HG02938 (cell line): ENCODE data around the gene COASY.
"Not testable (repeated sequence)": the region's sequence is repeated elsewhere in the genome, so short reads cannot be mapped to it uniquely, and the experiment has no call there.

Experiments used
- ATAC-seq: cut with Tn5 transposase; IDR thresholded peaks from one replicate; pipeline ENCODE4 v1.9.1; 2021; ENCODE audit warnings: mild to moderate bottlenecking, moderate library complexity; ENCODE audit not compliant: unreplicated experiment

The COASY gene

GRCh38 chr17:42531455-42532354 lies 30.2 kb upstream of the COASY start:
- ATAC-seq: no peak

GRCh38 chr17:42535155-42536047 lies 26.5 kb upstream of the COASY start:
- ATAC-seq: no peak

DNA sequence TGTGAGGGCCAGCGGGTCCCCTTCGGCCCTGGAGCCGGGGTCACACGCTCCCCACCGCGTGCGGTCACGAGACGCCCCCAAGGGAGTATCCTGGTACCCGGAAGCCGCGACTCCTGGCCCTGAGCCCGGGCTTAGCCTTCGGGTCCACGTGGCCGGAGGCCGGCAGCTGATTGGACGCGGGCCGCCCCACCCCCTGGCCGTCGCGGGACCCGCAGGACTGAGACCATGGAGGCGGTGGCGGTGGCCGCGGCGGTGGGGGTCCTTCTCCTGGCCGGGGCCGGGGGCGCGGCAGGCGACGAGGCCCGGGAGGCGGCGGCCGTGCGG lies 25.9 kb upstream of the COASY start, which contains the start of gene NAGLU:
NAGLU (plus strand) TSS at position 194 of the 324 bp plus-strand sequence; CDS start at position 226, 32 bp downstream.
- peak; percentile 70 for ATAC-seq

DNA sequence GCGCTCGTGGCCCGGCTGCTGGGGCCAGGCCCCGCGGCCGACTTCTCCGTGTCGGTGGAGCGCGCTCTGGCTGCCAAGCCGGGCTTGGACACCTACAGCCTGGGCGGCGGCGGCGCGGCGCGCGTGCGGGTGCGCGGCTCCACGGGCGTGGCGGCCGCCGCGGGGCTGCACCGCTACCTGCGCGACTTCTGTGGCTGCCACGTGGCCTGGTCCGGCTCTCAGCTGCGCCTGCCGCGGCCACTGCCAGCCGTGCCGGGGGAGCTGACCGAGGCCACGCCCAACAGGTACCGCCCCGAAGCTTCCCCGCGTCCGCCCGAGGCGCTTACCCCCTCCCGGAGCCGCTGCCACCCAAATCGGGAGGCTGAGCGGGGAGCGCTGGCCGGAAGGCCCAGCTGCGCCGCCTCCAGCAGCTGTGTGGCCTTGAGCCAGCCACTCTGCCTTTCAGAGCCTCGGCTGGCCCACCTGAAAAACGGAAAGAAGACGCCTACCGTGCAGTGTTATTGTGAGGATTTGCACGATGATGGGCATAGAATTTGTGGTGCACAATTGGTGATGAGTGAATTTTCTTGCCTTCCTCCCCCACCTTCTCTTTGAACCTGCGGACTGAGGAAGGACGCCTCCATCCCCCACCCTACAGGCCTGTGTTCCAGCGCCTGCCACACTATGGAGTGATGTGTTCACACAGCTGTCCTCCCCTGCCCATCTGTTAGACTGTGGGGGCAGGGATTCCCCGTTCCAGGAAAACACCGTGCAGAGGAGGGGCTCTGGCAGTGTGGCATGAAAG lies 25.4 kb upstream of the COASY start:
- peak; percentile 63 for ATAC-seq

GRCh38 chr17:42537156-42537805 lies 24.7 kb upstream of the COASY start:
- ATAC-seq: no peak

DNA sequence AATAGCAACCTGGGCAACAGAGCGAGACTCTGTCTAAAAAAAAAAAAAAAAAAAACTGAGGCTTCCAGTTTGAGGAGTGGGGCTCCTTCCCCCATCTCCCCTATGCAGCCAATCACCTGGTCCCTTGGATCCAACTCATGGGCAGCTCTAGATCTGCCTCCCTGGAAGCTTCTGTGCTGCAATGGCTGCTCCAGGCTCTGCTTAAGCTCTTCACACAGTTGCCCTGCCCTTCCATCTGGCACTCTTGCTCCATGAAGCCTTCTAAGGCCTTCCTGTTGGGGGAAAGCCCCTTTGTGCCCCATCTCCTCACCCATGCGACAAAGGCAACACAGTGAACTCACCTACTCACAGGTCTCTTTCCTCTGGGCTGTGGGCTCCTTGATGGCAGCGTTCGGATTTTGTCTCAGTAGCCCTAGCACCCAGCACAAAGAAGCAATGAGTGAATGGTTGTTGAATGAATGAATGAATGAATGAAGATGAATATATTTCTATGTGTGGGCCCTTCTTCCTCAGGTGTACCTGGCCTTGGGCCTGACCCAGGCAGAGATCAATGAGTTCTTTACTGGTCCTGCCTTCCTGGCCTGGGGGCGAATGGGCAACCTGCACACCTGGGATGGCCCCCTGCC lies 24.0 kb upstream of the COASY start:
- no peak for ATAC-seq

GRCh38 chr17:42538482-42538881 lies 23.5 kb upstream of the COASY start:
- no peak for ATAC-seq

GRCh38 chr17:42540558-42540957 lies 21.4 kb upstream of the COASY start:
- ATAC-seq: not testable (repeated sequence)

- no peak for ATAC-seq
Observed at GRCh38 chr17:42541041-42541833, 20.7 kb upstream of the COASY start.

- ATAC-seq: no peak
Observed at GRCh38 chr17:42543190-42544079, 18.5 kb upstream of the COASY start.

DNA sequence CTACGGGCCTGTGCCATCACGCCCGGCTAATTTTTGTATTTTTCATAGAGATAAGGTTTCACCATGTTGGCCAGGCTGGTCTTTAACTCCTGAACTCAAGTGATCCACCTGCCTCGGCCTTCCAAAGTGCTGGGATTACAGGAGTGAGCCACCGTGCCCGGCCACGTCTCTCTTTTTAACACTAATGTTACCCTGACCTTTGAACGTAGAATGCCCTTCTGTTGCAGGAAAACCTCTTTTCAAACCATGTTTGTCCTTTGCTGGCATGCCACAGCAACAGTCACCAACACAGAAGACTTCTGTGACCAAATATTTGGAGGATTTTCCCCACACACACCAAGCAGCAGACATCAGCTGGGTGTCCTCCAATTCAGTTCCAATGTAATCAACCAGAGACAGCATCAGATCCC lies 17.1 kb upstream of the COASY start:
- no peak for ATAC-seq

DNA sequence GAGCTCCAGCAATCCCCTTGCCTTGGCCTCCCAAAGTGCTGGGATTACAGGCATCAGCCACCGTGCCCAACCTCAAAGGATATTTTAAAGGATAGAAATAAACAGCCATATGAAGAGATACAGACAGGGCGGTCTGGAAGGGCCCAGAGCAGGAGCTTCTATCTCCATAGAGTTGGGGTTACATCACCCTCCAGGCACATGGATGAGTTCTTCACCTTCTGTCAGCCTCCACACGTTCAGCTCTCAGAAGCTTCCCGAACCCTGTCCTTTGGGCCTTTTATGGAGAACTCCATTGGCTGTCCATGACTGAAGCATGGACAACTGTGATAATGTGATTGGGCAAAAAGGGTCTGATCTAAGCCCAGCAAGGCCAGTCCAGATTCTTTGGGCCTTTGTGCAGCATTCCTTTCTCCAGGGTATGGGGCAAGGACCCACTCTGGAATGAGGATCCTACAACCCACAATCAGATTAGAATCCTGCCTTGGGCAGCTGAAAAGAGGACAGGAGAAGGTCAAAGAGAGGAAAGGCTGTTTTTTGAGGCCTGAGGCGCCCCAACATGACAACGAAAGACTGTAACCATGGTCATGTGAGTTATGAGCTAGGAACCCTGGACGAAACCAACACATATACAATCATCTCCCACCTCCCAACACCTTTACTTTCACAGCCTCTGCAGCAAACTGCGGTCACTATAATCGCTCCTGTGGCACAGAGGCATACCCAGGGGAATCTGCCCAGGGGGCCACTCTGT lies 16.0 kb upstream of the COASY start:
- ATAC-seq: not testable (repeated sequence)

DNA sequence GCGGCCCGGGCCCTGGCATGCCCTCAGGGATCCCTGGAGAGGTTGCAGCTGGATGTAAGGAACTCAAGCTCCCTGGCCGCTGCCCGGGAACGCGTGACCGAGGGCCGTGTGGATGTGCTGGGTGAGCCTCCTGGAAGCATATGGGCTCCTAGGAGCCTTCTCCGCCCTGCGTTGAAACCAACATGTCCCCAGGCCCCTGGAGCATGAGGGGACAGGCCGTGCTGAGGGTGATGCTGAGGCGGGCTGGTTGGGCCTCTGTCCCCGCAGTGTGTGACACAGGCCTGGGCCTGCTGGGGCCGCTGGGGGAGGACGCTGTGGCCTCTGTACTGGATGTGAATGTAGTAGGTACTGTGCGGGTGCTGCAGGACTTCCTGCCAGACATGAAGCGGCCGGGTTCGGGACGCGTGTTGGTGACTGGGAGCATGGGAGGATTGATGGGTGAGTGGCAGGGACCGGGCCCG lies 14.9 kb upstream of the COASY start:
- ATAC-seq: no peak

- no peak for ATAC-seq
Observed at GRCh38 chr17:42547698-42548069, 14.3 kb upstream of the COASY start.

DNA sequence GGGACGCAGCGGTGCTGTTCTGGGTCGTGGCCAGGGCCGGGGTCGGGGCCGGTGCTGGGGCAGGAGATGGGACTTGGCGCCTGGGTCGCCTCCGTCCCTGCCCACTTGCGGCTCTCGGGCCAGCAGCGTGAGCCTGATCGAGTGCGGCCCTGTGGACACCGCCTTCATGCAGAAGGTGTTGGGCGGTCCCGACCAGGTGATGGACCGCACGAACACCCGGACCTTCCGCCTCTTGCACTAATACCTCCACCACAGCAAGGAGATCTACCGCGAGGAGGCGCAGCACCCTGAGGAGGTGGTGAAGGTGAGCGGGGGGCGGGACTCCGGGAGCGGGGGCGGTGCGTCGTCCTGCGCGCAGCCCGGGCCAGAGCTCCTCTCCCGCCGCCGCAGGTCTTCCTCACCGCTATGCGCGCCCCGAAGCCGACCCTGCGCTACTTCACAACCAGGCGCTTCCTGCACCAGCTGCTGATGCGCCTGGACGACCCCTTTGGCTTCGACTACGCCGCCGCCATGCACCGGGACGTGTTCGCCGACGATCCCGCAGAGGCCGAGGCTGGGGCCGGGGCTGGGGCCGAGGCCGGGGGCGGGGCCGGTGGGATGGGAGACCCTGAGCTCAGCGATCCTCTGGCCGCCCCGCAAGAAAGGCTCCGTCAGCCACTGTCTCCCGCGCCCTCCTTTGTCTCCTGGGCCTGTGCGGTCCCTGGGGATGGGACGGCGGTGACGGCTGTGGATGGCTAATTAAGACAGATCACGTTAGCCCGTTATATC lies 13.7 kb upstream of the COASY start:
- peak; percentile 53 for ATAC-seq

DNA sequence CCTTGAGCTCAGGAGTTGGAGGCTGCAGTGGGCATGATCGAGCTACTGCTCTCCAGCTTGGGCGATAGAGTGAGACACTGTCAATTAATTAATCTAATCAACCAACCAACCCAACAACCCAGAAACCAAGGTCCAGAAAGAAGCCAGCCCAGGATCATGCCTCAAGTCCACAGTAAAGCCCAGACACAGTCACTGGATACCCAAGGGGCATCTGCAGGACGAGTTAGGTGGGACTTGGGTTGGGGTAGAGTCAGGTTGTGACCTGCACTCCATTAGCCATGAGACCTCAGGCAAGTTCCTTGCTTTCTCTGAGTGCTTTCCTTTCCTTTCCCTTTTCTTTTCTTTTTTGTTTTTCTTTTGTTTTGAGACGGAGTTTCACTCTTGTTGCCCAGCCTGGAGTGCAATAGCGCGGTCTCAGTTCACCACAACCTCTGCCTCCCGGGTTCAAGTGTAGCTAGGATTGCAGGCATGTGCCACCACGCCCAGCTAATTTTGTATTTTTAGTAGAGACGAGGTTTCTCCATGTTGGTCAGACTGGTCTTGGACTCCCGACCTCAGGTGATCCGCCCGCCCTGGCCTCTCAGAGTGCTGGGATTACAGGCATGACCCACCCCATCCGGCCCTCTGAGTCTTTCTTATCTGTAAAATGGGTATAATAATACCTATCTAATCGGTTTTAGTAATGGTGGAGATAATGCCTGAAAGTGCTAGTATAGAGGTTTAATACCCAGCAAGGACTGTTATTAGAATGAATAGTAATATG lies 12.8 kb upstream of the COASY start:
- ATAC-seq: no peak
